Suppressor macrophage treated with lipopolysaccharide for 4 hours (primary cell): ENCODE measurements around the gene SMCO1.
"Not testable (repeated sequence)": the region's sequence is repeated elsewhere in the genome, so short reads cannot be mapped to it uniquely, and the experiment has no call there.

ENCODE experiments used
- DNase-seq: peaks from one replicate; pipeline ENCODE4 v3.0.0-alpha.2; 2020

SMCO1 gene, protein sequence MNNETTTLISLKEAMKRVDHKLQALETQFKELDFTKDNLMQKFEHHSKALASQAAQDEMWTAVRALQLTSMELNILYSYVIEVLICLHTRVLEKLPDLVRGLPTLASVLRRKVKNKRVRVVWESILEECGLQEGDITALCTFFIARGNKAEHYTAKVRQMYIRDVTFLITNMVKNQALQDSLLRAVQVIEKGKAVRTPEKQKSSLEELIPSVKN

DNA sequence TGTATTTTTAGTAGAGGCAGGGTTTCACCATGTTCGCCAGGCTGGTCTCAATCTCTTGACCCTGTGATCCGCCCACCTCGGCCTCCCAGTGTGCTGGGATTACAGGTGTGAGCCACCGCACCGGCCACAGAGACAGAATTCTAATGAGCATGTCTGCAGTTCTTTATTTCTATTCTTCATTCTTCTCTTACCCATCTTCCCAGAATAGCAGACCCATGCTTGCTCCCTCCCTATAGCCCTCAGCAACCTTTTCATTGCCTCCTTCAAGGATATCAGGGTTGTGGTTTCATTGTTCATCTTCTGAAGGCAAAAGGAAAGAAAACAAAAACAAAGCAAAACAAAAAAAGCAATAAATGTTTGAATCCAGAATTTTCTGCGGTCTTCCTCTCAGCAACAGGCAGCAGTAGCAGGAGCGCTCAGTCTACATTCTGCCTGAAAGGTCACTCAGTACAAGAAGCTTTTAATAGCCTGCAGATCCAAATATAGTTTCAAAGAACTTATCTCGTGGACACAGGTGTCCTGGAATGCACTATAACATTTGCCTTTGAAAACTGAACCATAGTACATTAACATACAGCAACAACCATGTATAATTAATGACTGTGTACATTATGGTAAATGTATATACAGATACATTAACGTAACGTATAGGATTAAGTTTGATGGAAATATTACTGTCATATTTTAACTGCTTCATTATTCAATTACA, at the start of gene SMCO1:
TSS of gene SMCO1 (minus strand) at position 434 of the 709 bp plus-strand sequence. CDS start at position 297, 137 bp downstream.
- no peak for DNase-seq

DNA sequence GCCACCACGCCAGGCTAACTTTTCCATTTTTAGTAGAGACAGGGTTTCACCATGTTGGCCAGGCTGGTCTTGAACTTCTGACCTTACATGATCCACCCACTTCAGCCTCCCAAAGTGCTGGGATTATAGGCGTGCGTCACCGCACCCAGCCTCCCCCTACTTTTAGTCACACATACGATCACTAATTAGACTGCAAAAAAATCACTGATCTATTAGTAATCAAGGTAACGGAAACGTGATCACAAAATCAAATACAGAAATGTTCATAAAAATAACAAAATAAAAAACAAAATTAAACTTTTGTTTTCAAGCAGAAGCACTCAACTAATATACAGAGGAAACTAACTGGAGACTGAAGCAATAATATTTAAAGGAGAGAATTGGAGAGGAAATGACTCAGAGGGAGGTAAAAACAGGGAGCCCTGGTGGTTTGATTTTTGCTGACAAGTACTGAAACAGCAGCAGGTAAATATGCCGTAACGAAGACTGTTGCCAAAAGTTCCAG, 48.6 kb upstream of the SMCO1 start:
- DNase-seq, result no peak

DNA sequence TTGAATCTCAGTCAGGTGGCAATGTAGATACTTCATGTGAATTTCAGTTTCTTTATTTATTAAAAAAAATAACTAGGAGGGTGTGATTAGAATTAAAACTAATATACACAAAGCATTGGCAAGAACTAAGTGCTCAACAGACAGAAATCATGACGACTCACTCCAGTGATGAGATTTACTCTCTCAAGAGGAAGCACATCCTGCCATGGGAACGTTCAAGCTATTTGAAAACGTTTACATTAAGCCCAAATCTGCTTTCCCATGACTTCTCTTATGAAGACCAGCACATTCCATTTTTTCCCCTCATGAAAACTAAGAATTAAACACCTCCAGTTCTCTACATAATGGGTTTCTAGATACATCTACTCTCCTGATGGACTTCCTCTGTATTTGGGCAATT, 44.7 kb upstream of the SMCO1 start:
- no peak for DNase-seq

DNA sequence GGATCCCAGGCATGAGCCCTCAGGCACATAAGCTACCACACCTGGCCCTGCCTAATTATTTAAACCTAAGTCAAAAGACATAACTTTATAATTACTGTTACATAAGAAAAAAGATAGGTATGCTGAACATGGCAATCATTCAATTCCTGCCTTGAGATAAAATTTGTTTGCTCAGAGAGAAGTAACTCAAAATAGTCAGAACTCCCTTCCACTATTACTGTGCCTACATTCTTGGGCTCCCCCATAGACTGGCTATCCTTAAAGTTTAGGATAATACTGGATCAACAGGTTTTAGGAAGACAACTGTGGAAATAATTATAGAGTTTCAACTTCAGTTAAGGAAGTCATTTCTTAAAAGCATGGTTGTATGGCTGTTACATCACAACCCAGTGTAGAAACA, 43.3 kb upstream of the SMCO1 start:
- DNase-seq, result no peak

DNA sequence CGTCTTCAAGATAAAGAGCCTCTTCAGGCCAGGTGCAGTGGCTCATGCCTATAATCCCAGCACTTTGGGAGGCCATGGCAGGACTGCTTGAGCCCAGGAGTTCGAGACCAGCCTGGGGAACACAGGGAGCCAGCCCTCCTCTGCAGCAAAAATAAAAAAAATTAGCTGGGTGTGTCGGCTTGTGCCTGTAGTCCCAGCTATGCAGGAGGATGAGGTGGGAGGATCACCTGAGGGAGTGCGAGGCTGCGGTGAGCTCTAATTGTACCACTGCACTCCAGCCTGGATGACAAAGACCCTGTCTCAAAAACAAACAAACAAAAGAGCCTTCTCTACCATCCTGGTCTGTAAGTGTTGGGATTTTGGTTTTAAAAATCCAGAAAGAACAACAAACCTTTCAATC, 42.1 kb upstream of the SMCO1 start:
- DNase-seq, result no peak

DNA sequence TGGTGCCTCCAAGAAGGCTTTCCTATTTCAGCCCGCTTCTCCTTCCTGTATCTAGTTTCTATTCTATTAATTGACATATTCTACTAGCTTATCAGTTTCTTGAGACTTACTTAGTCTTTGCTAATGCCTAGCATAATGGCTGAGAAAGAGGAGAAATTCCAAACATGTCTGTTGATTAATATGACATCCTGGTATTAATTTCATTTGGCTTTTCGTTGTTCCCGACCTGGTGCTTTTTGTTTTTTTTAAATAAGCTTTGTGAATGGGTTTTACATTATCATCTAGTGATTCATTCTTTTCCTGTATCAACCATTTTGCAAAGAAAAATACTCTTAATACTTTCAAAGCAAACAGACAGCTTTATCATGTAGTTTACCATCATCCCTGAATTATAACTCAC, 40.1 kb upstream of the SMCO1 start:
- DNase-seq, result no peak

DNA sequence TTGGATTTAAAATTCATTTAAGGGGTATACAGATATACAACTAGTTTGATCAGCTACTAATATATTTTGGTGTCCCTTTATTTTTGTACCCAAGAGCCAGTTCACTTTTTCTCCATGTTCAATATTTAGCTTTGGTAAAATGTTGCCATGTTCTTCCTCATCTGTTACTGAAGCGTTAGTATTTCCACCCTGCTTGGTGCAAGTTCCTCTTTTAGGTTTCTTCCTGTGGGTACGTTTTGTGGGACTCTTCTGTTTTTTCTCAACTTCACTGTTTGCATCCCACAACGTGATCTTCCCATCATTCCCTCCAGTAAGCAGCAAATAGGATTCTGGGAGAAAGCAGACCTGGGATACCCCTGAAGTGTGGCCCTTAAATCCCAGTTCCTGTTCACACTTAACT, 39.1 kb upstream of the SMCO1 start:
- DNase-seq, result peak; percentile 42

DNA sequence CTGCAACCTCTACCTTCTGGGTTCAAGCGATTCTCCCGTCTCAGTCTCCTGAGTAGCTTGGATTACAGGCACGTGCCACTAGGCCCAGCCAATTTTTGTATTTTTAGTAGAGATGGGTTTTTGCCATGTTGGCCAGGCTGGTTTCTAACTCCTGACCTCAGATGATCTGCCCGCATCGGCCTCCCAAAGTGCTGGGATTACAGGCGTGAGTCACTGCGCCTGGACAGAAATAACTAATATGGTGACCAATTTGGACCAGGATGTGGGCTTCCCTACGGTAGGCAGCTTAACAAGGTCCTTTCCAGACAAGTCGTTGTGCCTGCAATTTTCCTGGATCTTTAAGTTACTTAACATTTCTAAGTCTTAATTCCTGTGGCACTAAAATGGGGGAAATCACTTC, 38.4 kb upstream of the SMCO1 start:
- no peak for DNase-seq

DNA sequence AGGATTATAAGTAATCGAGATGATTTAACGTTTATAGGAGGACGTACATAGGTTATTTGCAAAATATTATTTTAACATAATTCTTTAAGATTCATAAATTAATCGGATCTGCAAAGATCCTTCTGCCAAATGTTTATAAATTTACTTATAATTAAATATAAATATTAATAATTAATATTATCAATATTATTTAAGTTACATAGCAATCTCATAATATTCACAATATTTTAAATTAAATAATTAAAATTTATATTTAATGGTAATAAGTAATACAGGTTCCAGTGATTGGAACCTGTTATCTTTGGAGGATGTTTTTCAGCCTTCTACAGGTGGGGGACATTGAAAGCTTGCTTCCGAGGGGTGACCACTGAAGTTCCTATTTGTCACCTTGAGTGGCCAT, 37.1 kb upstream of the SMCO1 start:
- DNase-seq, result no peak

DNA sequence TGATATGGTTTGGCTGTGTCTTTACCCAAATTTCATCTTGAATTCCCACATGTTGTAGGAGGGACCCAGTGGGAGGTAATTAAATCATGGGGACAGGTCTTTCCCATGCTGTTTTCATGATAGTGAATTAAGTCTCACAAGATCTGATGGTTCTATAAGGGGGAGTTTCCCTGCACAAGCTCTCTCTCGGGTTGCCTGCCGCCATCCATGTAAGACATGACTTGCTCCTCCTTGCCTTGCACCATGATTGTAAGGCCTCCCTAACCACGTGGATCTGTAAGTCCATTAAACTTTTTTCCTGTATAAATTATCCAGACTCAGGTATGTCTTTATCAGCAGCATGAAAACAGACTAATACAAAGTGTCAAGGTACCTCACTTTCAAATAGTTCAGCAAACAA, 35.0 kb upstream of the SMCO1 start:
- DNase-seq, result not testable (repeated sequence)

DNA sequence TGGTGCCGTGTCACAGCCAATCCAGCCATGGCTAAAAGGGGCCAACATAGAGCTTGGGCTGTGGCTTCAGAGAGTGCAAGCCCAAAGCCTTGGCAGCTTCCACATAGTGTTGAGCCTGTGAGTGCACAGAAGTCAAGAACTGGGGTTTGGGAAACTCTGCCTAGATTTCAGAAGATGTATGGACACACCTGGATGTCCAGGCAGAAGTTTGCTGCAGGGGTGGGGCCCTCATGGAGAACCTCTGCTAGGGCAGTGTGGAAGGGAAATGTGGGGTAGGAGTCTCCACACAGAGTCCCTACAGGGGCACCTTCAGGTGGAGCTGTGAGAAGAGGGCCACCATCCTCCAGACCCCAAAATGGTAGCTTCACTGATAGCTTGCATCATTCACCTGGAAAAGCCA, 34.2 kb upstream of the SMCO1 start:
- not testable (repeated sequence) for DNase-seq

DNA sequence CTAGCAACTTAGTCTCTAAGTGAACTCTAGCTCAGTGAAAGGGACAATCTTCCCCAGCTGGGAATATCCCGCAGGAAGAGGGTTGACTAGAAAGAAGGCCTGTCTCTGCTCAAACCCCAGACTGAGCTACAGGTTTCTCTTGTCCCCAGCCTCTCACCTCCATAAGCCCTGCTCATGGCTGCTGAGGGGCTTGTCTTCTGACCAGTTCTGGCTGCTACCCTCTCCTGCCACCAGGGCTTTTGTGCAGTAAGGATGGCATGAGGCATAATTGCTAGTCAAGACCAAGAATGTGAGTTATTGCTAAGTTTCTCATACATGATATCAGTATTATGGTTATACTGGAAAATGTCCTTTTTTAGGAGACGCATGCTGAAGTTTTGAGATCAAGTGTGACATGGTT, 31.9 kb upstream of the SMCO1 start:
- no peak for DNase-seq

DNA sequence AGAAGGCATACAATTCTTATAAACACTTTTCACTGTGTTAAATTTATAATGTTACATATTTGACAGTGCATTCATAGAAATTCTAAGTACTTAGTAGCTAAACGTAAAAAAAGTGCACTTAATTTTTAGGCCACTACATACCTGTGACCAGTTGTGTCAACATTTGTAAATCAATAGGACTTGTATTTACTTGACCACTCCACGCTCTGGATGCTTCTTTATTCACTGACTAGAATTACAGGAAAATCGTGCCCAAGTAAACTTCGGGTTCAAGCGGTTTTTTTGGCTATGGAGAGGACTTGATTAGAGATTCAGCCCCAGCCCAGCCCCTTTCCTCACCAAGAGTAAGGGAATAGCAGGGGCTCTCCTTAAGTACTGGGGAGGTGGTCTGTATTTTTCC, 31.4 kb upstream of the SMCO1 start:
- no peak for DNase-seq

DNA sequence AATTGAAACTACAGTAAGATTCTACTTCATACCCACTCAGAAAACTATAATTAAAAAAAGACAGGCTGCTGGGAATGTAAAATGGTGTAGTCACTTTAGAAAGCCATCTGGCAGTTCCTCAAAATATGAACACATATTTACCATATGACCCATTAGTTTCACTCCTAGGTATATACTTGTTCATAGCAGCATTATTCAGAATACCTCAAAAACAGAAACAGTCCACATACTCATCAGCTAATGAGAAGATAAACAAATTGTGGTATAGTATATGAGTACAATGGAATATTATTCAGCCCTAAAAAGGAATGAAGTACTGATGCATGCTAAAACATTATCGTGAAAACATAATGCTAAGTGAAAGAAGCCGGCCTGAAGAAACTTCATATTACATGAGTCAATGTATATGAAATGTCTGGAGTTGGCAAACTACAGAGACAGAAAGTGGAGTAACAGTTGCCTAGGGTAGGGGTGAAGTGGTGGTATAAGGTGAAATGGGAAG, 29.4 kb upstream of the SMCO1 start:
- DNase-seq, result peak; percentile 9

DNA sequence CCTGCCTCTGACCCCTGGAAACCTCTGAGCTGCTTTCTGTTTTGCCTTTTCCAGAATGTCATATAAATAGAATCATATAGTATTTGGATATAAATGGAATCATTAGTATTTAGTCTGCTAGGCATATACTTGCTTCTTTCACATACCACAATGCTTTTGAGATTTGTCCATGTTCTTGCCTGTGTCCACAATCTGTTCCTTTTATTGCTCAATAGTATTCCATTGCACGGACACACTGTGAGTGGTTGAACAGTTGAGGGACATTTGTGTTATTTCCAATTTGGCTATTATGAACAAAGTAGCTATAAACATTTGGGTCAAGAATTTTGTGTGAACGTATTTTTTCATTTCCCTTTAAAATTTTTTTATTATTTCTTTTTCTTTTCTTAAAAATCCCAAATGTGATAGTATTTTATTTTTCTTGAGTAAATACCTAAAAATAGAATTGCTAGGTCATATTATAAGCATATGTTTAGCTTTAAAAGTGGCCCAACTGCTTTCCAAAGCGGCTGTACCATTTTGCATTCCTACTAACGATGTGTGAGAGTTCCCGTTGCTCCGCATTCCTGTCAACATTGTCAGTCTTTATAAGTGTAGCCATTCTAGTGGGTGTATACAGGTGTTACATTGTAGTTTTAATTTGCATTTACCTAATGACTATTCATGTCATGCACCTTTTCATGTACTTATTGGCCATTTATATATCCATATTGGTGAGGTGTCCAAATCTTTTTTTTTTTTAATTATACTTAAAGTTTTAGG, 26.7 kb upstream of the SMCO1 start:
- no peak for DNase-seq

DNA sequence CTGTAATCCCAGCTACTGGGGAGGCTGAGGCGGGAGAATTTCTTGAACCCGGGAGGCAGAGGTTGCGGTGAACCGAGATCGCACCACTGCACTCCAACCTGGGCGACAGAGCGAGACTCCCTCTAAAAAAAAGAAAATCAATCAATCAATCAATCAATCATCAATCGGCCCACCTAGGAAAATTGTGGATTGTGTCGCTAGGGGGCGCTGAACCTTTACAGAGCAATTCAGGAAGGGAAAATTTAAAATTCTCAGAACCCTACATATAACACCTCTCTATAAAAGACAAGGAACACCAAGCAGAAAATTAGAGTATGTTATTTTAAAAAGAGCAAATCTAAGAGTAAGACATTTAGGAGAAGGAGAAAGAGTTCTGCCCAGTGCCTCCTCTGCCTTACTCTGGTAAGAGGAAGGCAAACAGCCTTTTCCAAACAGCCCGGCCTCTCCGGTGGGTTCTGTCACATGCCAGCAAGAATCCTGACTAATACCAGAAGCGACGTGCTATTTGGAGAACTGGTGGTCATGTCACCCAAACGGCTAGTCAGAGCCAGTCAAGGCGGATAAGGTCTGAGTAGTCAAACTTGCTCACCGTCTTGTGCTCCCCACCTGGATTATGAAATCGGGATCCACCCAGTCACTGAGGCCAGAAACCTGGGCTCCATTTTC, 22.3 kb upstream of the SMCO1 start:
- peak; percentile 51 for DNase-seq

DNA sequence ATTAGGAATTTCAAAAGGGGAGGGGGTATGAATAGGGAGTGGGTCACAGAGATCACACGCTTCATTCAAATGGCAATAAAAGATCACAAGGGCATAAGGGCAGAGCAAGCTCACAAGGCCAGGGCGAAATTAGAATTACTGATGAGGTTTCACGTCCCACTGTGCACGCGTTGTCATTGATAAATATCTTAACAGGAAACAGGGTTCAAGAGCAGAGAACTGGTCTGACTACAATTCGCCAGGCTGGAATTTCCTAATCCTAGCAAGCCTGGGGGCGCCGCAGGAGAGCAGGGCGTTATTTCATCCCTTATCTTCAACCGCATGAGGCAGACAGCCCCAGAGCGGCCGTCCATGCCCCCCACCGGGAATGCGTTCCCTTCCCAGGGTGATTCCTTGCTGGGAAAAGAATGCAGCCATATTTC, 18.1 kb upstream of the SMCO1 start:
- no peak for DNase-seq

DNA sequence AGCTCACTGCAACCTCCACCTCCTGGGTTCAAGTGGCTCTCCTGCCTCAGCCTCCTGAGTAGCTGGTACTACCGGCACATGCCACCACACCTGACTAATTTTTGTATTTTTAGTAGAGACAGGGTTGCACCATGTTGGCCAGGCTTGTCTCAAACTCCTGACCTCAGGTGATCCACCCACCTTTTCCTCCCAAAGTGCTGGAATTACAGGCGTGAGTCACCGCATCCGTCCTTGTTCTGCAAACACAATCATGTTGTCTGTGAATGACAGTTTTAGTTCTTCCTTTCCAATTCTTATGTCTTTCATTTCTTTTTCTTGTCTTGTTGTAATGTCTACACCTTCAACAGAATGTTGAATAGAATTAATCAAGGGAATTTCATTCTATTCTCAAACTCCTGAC, 16.3 kb upstream of the SMCO1 start:
- DNase-seq, result peak; percentile 27

DNA sequence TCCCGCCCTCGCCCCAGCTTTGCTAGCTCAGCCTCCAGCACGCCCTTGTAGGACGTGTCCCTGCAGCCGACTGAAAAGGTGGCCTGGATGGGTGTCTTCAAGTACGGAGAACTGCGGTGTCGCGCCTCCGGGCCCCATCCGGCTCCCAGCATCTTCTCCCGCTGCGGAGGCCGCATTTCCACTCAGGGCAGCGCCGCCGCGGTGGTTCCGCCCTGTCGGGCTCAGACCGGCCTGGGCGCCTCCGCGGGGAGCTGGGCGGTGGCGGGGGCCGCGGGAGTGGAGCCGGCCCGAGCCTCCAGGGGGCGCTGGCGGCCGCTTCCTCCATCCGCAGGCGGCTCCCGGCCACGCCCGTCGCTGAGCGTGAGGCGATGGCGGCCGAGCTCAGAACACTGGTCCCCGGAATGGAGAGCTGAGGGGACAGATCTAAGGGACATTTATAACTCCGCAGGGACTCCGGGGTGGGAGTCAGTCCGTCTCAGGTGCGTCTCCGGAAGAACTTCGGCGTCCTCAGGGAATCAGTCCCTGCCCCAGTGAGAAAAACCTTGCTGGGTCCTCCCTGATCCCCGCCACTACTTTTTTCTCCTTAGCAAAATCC, 13.6 kb upstream of the SMCO1 start:
- DNase-seq, result peak; percentile 91

DNA sequence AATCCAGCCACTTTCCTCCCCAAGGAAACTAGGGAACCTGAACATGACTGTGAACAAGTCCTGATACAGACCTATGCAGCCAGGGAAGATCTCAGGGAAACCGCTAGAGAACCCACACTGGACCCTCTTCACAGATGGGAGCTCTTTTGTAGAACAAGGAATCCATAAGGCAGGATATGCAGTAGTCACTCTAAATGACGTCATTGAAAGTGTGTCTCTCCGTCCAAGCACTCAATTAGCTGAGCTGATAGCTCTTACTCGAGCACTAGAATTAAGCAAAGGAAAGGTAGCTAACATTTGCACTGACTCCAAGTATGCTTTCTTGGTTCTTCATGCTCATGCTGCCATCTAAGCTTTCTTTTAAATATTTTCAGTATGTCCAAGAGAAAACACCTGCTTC, 10.0 kb upstream of the SMCO1 start:
- DNase-seq, result no peak

DNA sequence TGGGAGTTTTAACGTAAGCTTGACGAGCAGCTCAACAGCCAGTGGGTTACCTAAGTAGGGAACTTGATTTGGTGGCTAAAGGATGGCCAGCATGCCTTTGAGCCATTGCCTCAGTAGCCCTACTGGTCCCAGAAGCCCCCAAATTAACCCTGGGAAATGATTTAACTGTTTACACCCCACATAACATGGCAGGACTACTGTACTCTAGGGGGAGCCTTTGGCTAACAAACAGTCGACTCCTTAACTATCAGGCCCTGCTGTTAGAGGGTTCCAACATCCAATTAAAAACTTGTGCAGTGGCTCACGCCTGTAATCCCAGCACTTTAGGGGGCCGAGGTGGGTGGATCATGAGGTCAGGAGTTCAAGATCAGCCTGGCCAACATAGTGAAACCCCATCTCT, 9.4 kb upstream of the SMCO1 start:
- no peak for DNase-seq

DNA sequence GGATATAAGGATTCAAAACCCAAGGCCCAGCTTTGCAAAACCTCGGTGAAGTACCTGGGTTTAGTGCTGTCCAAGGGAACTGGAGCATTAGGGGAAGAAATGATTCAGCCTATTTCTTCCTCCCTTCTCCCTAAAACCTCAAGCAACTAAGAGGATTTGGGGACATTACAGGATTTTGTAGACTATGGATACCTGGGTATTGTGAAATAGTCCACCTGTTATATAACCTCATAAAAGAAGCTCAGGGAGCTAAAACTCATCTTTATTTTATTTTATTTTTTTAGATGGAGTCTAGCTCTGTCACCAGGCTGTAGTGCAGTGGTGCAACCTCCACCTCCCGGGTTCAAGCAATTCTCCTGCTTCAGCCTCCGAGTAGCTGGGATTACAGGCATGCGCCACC, 8.7 kb upstream of the SMCO1 start:
- DNase-seq, result no peak

DNA sequence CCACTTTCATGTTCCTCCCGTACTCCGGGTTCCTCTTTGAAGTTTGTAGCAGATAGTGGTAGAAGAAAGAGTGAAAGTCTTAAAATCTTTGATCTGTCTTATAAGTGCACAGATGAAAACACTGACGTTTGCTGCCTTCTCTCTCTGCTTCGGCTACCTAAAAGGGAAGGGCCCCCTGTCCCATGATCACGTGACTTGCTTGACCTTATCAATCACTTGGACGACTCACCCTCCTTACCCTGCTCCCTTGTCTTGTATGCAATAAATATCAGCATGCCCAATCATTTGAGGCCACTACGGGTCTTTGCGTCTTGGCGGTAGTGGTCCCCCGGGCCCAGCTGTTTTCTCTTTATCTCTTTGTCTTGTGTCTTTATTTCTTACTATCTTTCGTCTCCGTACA, 6.1 kb upstream of the SMCO1 start:
- DNase-seq, result not testable (repeated sequence)
